GM18508 (cell line): Measurements from ENCODE around the gene SMURF1.
"Not testable (repeated sequence)": the region's sequence is repeated elsewhere in the genome, so short reads cannot be mapped to it uniquely, and the experiment has no call there.

Experiments used
- ATAC-seq: cut with Tn5 transposase; IDR thresholded peaks from one replicate; pipeline ENCODE4 v1.9.1; 2021; ENCODE audit warnings: moderate number of reproducible peaks; ENCODE audit not compliant: insufficient read depth, unreplicated experiment

SMURF1 gene

GRCh38 chr7:99073839-99074446 is 70.0 kb downstream of the SMURF1 start:
- ATAC-seq = no peak

- no peak for ATAC-seq
Observed at GRCh38 chr7:99072126-99072525, 71.8 kb downstream of the SMURF1 start.

- ATAC-seq = no peak
Observed at GRCh38 chr7:99070361-99070760, 73.5 kb downstream of the SMURF1 start.

- no peak for ATAC-seq
Observed at GRCh38 chr7:99061001-99061776, 82.7 kb downstream of the SMURF1 start.

- ATAC-seq = no peak
Observed at GRCh38 chr7:99054781-99055180, 89.1 kb downstream of the SMURF1 start.

GRCh38 chr7:99050971-99051370 is 92.9 kb downstream of the SMURF1 start:
- ATAC-seq = no peak

GRCh38 chr7:99047526-99048077 is 96.3 kb downstream of the SMURF1 start:
- no peak for ATAC-seq

- ATAC-seq = no peak
Observed at GRCh38 chr7:99046722-99047121, 97.2 kb downstream of the SMURF1 start.

- ATAC-seq = not testable (repeated sequence)
Observed at GRCh38 chr7:99046262-99046661, 97.6 kb downstream of the SMURF1 start.

GRCh38 chr7:99044858-99045257 is 99.0 kb downstream of the SMURF1 start:
- ATAC-seq = not testable (repeated sequence)

- no peak for ATAC-seq
Observed at GRCh38 chr7:99042957-99043356, 101.0 kb downstream of the SMURF1 start.

GRCh38 chr7:99041526-99041925 is 102.4 kb downstream of the SMURF1 start:
- no peak for ATAC-seq

GRCh38 chr7:99040104-99040958 is 103.6 kb downstream of the SMURF1 start:
- ATAC-seq = no peak

- no peak for ATAC-seq
Observed at GRCh38 chr7:99039384-99039891, 104.5 kb downstream of the SMURF1 start.

- no peak for ATAC-seq
Observed at GRCh38 chr7:99038086-99038855, 105.6 kb downstream of the SMURF1 start.

- ATAC-seq = no peak
Observed at GRCh38 chr7:99037327-99037940, 106.5 kb downstream of the SMURF1 start.

GRCh38 chr7:99036546-99037111 is 107.3 kb downstream of the SMURF1 start:
- no peak for ATAC-seq

GRCh38 chr7:99035723-99036545 is 108.0 kb downstream of the SMURF1 start:
- no peak for ATAC-seq
